22Rv1 (cell line): Measurements from ENCODE around the gene PKNOX2.

Experiments
- ZFX ChIP-seq: fragments of 450-650 bp; IDR thresholded peaks from 2 replicates; pipeline ENCODE4 v1.6.1; 2017; ENCODE audit warnings: antibody characterized with exemption, borderline replicate concordance
- TF ChIP-seq, protein P1 (sequence below): fragments of 450-650 bp; IDR thresholded peaks from 2 replicates; pipeline ENCODE4 v1.5.1; 2017; ENCODE audit warnings: mild to moderate bottlenecking

GRCh38 chr11:125426818-125427528 lies 262.4 kb downstream of the PKNOX2 start:
- TF ChIP-seq, protein P1, sequence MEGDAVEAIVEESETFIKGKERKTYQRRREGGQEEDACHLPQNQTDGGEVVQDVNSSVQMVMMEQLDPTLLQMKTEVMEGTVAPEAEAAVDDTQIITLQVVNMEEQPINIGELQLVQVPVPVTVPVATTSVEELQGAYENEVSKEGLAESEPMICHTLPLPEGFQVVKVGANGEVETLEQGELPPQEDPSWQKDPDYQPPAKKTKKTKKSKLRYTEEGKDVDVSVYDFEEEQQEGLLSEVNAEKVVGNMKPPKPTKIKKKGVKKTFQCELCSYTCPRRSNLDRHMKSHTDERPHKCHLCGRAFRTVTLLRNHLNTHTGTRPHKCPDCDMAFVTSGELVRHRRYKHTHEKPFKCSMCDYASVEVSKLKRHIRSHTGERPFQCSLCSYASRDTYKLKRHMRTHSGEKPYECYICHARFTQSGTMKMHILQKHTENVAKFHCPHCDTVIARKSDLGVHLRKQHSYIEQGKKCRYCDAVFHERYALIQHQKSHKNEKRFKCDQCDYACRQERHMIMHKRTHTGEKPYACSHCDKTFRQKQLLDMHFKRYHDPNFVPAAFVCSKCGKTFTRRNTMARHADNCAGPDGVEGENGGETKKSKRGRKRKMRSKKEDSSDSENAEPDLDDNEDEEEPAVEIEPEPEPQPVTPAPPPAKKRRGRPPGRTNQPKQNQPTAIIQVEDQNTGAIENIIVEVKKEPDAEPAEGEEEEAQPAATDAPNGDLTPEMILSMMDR, result no peak
- TF ChIP-seq ZFX, result no peak
